HFF-Myc (cell line): ENCODE results near the gene L3MBTL2.

Experiments used
- DNase-seq: peaks from one replicate; pipeline ENCODE4 v3.0.0-alpha.2; 2011; ENCODE audit warnings: low read depth; ENCODE audit errors: extremely low read depth
- H3K4me3 ChIP-seq: replicated peaks from 2 replicates; pipeline ENCODE4 v1.5.1; 2011; ENCODE audit warnings: low read depth, mild to moderate bottlenecking, control low read depth, low read length
- TF ChIP-seq, protein P1 (sequence below): IDR thresholded peaks from 2 replicates; pipeline ENCODE4 v1.5.1; 2012; ENCODE audit warnings: mild to moderate bottlenecking, low read depth, low read length, control low read depth; ENCODE audit errors: missing control alignments

The L3MBTL2 gene

GRCh38 chr22:41240377-41241132 is 35.4 kb downstream of the L3MBTL2 start, which contains the start of gene CHADL:
Gene CHADL (minus strand): TSS chr22:41240931. CDS start chr22:41240881, 50 bp downstream.
- H3K4me3 ChIP-seq = no peak within 1 kb of the TSS
- TF ChIP-seq, protein P1, sequence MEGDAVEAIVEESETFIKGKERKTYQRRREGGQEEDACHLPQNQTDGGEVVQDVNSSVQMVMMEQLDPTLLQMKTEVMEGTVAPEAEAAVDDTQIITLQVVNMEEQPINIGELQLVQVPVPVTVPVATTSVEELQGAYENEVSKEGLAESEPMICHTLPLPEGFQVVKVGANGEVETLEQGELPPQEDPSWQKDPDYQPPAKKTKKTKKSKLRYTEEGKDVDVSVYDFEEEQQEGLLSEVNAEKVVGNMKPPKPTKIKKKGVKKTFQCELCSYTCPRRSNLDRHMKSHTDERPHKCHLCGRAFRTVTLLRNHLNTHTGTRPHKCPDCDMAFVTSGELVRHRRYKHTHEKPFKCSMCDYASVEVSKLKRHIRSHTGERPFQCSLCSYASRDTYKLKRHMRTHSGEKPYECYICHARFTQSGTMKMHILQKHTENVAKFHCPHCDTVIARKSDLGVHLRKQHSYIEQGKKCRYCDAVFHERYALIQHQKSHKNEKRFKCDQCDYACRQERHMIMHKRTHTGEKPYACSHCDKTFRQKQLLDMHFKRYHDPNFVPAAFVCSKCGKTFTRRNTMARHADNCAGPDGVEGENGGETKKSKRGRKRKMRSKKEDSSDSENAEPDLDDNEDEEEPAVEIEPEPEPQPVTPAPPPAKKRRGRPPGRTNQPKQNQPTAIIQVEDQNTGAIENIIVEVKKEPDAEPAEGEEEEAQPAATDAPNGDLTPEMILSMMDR = no peak
- DNase-seq = no peak

DNA sequence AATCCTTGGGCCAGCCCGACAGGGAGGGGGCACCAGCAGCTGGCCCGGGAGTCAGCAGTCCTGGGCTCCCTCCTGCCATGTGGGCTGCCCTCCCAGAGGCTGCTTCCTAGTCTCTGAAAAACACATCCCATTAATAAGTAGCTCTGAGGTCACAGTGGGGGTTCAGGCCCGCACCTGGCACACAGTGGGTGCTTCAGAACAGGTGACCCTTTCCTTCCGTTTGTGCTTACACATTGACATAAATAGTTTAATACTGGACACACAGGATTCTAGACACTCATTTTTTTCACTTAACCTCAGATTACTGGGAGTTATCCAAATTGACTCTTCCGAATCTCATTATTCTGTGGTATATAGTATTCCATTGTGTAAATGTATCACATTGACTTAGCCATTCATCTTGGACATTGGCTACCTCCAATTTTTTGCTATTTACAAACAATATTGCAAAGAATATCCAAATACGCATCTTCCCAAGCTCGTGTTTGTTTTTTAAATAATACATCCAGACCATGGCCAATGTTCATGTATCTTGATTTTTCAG is 36.1 kb downstream of the L3MBTL2 start:
- DNase-seq = no peak
- no peak overlapping the region for H3K4me3 ChIP-seq
- TF ChIP-seq, protein P1 = no peak

- DNase-seq = no peak
- H3K4me3 ChIP-seq = no peak overlapping the region
- TF ChIP-seq, protein P1 = no peak
These were observed 37.4 kb downstream of the L3MBTL2 start for GRCh38 chr22:41242396-41243117.

GRCh38 chr22:41243361-41243760 is 38.2 kb downstream of the L3MBTL2 start:
- no peak overlapping the region for H3K4me3 ChIP-seq
- TF ChIP-seq, protein P1 = no peak
- DNase-seq = no peak

DNA sequence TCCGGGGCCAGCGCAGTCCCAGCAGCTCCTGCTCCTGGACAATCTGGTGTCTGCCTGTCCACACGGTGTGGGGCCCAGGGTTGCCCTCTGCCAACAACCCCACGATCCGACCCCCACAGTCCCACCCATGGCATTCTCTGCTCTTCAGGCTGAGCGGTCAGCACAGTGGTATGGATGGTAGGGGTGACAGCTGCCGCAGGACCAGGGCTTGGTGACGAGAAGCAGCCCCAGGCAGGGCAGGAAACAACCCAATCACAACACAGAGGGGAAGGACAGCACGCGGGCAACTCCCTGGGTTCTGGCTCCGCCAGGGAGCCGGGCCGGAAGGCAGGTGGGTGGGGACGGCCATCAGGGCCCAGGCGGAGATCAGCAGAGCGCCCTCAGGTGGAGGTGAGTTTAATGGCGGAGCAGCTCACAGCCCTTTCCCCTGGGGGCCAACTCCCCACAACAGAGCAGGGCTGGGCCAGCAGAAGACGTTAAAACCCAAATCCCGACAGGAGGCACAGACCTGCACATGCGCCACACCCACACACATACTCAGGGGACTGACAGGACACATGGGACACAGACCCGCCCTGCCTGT is 40.9 kb downstream of the L3MBTL2 start:
- no peak for DNase-seq
- TF ChIP-seq, protein P1 = no peak
- H3K4me3 ChIP-seq = no peak overlapping the region

GRCh38 chr22:41247703-41248102 is 42.6 kb downstream of the L3MBTL2 start:
- DNase-seq = no peak
- no peak overlapping the region for H3K4me3 ChIP-seq
- TF ChIP-seq, protein P1 = no peak
